Keratinocyte (primary cell): ENCODE results near the gene TRIM28. TPM values are rescaled to one million over a fixed set of nuclear protein-coding genes. Genes with fewer than 3 reads are reported as not detected.

Source experiments
- DNase-seq: peaks from one replicate; pipeline ENCODE4 v3.0.0-alpha.2; 2011; ENCODE audit warnings: low read depth, missing footprints, low spot score
- FAIRE-seq: peaks from 2 replicates; lab custom pipeline; 2011; peaks lifted over from hg19 to GRCh38; lab: Jason Lieb, UNC
- H2AFZ ChIP-seq: 2 replicates; pipeline ENCODE4 v1.6.0; 2012; ENCODE audit warnings: low read length, control low read depth, inconsistent platforms; ENCODE audit not compliant: control insufficient read depth
- H3K27ac ChIP-seq: 2 replicates; pipeline ENCODE4 v1.5.1; 2011; ENCODE audit warnings: low read length; ENCODE audit not compliant: control insufficient read depth, insufficient read depth
- H3K27me3 ChIP-seq: 3 replicates; pipeline ENCODE4 v1.6.0; 2011; ENCODE audit warnings: low read length; ENCODE audit not compliant: control insufficient read depth, insufficient read depth; ENCODE audit errors: extremely low read depth
- H3K36me3 ChIP-seq, 2 experiments: 2 replicates in 1 of 2; 3 replicates in 1 of 2; pipeline ENCODE4 v1.5.1; 2011; ENCODE audit warnings: low read length in 2 of 2, mild to moderate bottlenecking in 1 of 2; ENCODE audit not compliant: control insufficient read depth in 2 of 2, insufficient read depth in 2 of 2; ENCODE audit errors: extremely low read depth in 1 of 2
- H3K4me1 ChIP-seq: 3 replicates; pipeline ENCODE4 v1.5.1; 2011; ENCODE audit warnings: low read length; ENCODE audit not compliant: control insufficient read depth, insufficient read depth; ENCODE audit errors: extremely low read depth
- H3K4me2 ChIP-seq: 3 replicates; pipeline ENCODE4 v1.6.0; 2011; ENCODE audit warnings: low read depth, low read length; ENCODE audit not compliant: control insufficient read depth, insufficient read depth; ENCODE audit errors: extremely low read depth
- H3K4me3 ChIP-seq, 3 experiments: fragments of 200-600 bp in 1 of 3; sonication (generic) in 1 of 3; 2 replicates in 2 of 3; 3 replicates in 1 of 3; pipeline ENCODE4 v1.5.1; 2011 to 2016; ENCODE audit warnings: low read length in 3 of 3, mild to moderate bottlenecking in 3 of 3, control low read depth in 2 of 3, inconsistent platforms in 1 of 3, low read depth in 1 of 3, mixed read lengths in 1 of 3, mixed run types in 1 of 3, moderate library complexity in 1 of 3; ENCODE audit not compliant: control insufficient read depth in 2 of 3, insufficient read depth in 2 of 3; ENCODE audit errors: extremely low read depth in 1 of 3
- H3K79me2 ChIP-seq: 2 replicates; pipeline ENCODE4 v1.6.0; 2012; ENCODE audit warnings: low read length; ENCODE audit not compliant: control insufficient read depth, insufficient read depth
- H3K9ac ChIP-seq: 3 replicates; pipeline ENCODE4 v1.6.0; 2011; ENCODE audit warnings: low read length; ENCODE audit not compliant: control insufficient read depth, insufficient read depth; ENCODE audit errors: extremely low read depth
- H3K9me1 ChIP-seq: 3 replicates; pipeline ENCODE4 v1.6.0; 2011; ENCODE audit warnings: low read length; ENCODE audit not compliant: control insufficient read depth, insufficient read depth; ENCODE audit errors: extremely low read depth
- H3K9me3 ChIP-seq: 2 replicates; pipeline ENCODE4 v1.5.1; 2012; ENCODE audit warnings: low read depth, low read length; ENCODE audit not compliant: control insufficient read depth
- H4K20me1 ChIP-seq: 3 replicates; pipeline ENCODE4 v1.6.0; 2011; ENCODE audit warnings: low read length; ENCODE audit not compliant: control insufficient read depth, insufficient read depth; ENCODE audit errors: extremely low read depth
- CTCF ChIP-seq, 3 experiments: IDR thresholded peaks in 1 of 3; conservative IDR thresholded peaks in 1 of 3; optimal IDR thresholded peaks in 1 of 3; 2 replicates in 2 of 3; 3 replicates in 1 of 3; pipeline versions ENCODE3 to v1.5.1; 2011; ENCODE audit warnings: low read length in 3 of 3, mild to moderate bottlenecking in 3 of 3, moderate library complexity in 2 of 3, control low read depth in 1 of 3, inconsistent platforms in 1 of 3; ENCODE audit not compliant: insufficient read depth in 2 of 3; ENCODE audit errors: extremely low read depth in 1 of 3
- EZH2 ChIP-seq: IDR thresholded peaks from one replicate; pipeline ENCODE4 v1.6.1; 2012; ENCODE audit warnings: inconsistent platforms, mild to moderate bottlenecking, low read length, moderate library complexity
- dilution Hi-C: fragments of 300-500 bp; cut with MboI; formaldehyde crosslinking; loops from one replicate; pipeline ENCODE4 v1.7.0; 2020; ENCODE audit warnings: low sequenced_read_pairs; ENCODE audit not compliant: extremely low pct_ligation_motif_present
- polyA plus RNA-seq, 5 experiments: library from polyadenylated mRNA; depleted of rRNA in 3 of 5; stranded (reverse) in 3 of 5; stranded (forward) in 1 of 5; unstranded in 1 of 5; fragments of >200 nt; gene quantifications; 1 replicate in 1 of 5; 2 replicates in 3 of 5; 3 replicates in 1 of 5; pipeline versions ENCODE4 v1.2.1 to v1.2.3, GENCODE V29; 2011 to 2012; ENCODE audit warnings: missing spikeins in 2 of 5, low read depth in 1 of 5, low replicate concordance in 1 of 5

TRIM28 gene
- polyA plus RNA-seq, 1 donor (not counting 4 experiments of a cell fraction or from before 2014, with no cell fraction given), result 290 TPM

DNA sequence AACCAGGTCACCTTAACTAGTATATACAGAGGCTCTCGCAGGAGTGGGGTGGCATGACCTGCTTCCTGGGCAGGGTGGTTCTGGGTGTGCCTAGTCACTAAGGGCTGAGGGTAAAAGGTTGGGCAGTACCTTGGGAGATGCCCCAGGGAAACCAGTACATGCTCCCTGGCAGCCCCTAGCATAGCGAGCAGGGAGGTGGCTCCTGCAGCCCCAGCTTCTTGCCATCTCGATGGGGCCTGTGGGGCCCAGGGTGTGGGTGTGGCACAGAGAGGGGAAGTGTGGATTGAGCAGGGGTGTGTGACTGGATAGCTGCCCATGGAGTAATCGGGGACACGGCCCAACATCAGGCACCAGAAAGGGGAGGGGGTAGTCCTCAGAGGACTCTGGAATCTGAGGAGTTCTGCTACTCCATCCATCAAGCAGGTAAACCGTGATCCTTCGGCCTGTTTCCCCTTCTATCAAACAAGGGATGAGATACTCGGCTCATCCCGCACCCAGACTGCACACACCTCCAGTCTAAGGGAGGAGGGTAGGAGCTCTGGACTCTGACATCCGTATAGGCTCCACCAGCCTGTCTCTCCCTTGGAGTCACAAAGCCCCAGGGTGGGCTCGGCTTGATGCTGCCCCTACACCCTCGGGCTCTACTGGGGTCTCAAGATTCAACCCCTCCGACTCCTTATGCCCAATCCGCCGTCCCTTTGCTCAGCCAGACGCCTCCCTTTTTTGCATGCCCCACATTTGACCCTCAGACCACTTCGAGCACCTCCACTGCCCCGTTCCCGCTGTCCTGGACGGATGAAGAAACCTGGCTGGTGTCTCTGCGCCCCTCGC, 25.4 kb upstream of the TRIM28 start:
- H3K79me2 ChIP-seq, result peaks cover 47% of the 10 kb centered on the region
- DNase-seq (no peak), FAIRE-seq (no peak)
- no peak overlapping the region for H2AFZ ChIP-seq
- H3K9ac ChIP-seq, result peak overlapping the region; percentile 91
- no peak for TF ChIP-seq CTCF (optimal IDR thresholded peaks at IDR 0.05 in 1 of 3, IDR thresholded peaks at IDR 0.05 in 1 of 3, conservative IDR thresholded peaks at IDR 0.05 in 1 of 3; ENCODE audit: extremely low read depth in 1 of 3, insufficient read depth in 2 of 3, low read length in 3 of 3)
- H3K4me2 ChIP-seq, result peak overlapping the region; percentile 94
- H3K4me3 ChIP-seq, result peak overlapping the region; percentile 74 to 87 (median 85)
- no peaks in the 10 kb centered on the region for H3K27me3 ChIP-seq
- peaks cover 5 to 12% of the 10 kb centered on the region in 2 experiments for H3K36me3 ChIP-seq
- H3K9me1 ChIP-seq, result no peaks in the 10 kb centered on the region
- peaks cover 20% of the 10 kb centered on the region for H3K4me1 ChIP-seq
- peak overlapping the region; percentile 85 for H3K27ac ChIP-seq
- dilution Hi-C loops, result no loop called here
- no peaks in the 10 kb centered on the region for H3K9me3 ChIP-seq
- no peaks in the 10 kb centered on the region for H4K20me1 ChIP-seq

GRCh38 chr19:58519087-58519354, 24.8 kb upstream of the TRIM28 start:
- dilution Hi-C loops, result no loop called here
- Histone ChIP-seq H2AFZ (peak overlapping the region; percentile 78), H3K27me3 (no peaks in the 10 kb centered on the region), H3K4me1 (peaks cover 20% of the 10 kb centered on the region), H3K9me1 (no peaks in the 10 kb centered on the region), H4K20me1 (no peaks in the 10 kb centered on the region), H3K79me2 (peaks cover 47% of the 10 kb centered on the region), H3K9ac (peak overlapping the region; percentile 91), H3K27ac (peak overlapping the region; percentile 85), H3K36me3 (peaks cover 5 to 12% of the 10 kb centered on the region in 2 experiments), H3K9me3 (no peaks in the 10 kb centered on the region), H3K4me3 (peak overlapping the region; percentile 74 to 87 (median 85)), H3K4me2 (peak overlapping the region; percentile 94)
- DNase-seq (no peak), FAIRE-seq (no peak)
- TF ChIP-seq CTCF (optimal IDR thresholded peaks at IDR 0.05 in 1 of 3, IDR thresholded peaks at IDR 0.05 in 1 of 3, conservative IDR thresholded peaks at IDR 0.05 in 1 of 3; ENCODE audit: extremely low read depth in 1 of 3, insufficient read depth in 2 of 3, low read length in 3 of 3), result peak; percentile 72 to 75 (median 75)
- TF ChIP-seq EZH2, result no peak
